ENCODE results near the gene KCNS3. TPM values are rescaled to one million over a fixed set of nuclear protein-coding genes. Genes with fewer than 3 reads are reported as not detected.

The KCNS3 gene
- total RNA-seq, 1 donor from 2014 or later, result 28.7 TPM

DNA sequence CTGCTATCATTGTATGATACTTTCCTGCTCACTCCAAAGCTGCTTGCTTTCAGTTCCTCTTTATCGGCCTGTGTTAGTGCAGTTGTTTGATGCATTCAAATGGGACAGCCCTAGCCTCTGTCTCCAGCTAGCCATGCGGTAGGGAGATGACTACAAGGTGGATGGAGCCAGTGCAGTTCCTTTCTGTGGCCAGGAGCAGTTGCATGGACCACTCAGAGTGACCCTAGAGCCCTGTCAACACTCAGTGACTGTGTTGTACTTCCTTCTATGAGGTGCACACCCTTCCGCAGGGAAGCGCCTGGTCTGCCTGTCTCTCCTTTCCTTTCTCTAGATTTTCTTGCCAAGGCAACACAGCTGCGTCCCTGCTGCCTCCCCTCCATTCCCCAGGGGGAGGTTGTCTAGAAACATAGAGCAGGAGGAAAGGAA is 33.8 kb downstream of the KCNS3 start:
- ATAC-seq (no peak), DNase-seq (no peak)
- H3K9me3 ChIP-seq, result no peaks in the 10 kb centered on the region
- H3K4me3 ChIP-seq, result no peak overlapping the region
- TF ChIP-seq, protein P1, sequence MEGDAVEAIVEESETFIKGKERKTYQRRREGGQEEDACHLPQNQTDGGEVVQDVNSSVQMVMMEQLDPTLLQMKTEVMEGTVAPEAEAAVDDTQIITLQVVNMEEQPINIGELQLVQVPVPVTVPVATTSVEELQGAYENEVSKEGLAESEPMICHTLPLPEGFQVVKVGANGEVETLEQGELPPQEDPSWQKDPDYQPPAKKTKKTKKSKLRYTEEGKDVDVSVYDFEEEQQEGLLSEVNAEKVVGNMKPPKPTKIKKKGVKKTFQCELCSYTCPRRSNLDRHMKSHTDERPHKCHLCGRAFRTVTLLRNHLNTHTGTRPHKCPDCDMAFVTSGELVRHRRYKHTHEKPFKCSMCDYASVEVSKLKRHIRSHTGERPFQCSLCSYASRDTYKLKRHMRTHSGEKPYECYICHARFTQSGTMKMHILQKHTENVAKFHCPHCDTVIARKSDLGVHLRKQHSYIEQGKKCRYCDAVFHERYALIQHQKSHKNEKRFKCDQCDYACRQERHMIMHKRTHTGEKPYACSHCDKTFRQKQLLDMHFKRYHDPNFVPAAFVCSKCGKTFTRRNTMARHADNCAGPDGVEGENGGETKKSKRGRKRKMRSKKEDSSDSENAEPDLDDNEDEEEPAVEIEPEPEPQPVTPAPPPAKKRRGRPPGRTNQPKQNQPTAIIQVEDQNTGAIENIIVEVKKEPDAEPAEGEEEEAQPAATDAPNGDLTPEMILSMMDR (IDR thresholded peaks at IDR 0.05), result no peak
- H3K36me3 ChIP-seq, result no peaks in the 10 kb centered on the region
- H3K4me1 ChIP-seq, result no peaks in the 10 kb centered on the region
- intact Hi-C loops (cut with DNase I), result no loop called here
- H3K27me3 ChIP-seq (ENCODE audit: low read depth), result no peaks in the 10 kb centered on the region
- no peak overlapping the region for H3K27ac ChIP-seq

DNA sequence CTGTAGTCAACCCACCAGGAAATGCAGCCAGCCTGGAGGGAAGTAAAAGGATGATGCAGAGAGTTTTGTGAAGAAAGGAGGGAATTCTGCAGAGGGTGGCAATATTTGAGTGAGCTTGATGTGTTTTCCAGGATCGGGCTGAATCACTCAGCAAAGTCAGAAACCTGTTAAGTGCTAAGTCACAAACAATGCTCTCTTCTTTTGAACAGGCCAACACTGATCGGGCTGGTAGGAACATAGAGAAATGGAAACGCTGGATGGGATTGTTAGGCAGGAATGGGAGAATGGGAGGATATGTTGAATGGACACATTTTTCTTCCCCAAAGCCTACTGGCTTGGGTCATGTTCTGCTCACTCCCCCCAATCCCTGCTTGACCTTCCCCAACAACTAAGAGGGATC is 36.6 kb downstream of the KCNS3 start:
- no peaks in the 10 kb centered on the region for H3K27me3 ChIP-seq (ENCODE audit: low read depth)
- H3K36me3 ChIP-seq, result no peaks in the 10 kb centered on the region

DNA sequence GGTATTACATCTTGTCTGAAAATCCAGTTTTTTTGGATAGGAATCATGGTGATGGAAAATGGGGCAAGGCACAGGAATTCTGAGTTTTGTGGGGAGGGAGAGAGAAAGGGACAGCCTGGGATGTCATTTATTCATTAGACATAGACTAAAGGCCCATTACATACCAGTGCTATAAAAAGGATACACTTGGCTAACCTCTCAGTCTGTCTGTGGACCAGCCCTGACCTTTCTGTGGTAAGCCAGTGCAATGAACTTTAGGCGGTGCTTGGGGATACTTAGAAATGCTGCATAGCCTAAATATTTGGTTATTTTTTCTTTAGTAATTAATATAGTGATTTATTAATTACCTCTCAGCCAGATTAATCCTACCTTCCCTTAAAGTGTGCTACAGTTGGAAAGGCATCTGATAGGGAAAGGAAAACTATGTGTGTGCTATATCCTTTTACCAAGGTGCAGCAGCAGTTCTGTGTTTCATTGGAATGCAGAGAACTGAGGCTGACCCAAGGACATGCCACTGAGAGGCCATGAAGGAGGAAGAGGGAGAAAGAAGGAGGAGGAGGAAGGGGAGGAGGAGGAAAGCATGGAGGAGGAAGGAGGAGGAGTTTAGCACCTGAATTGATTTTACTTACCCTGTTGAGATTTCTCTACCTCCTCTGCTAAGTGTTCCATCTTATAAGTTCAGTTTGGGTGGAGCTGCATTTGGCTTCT is 37.5 kb downstream of the KCNS3 start:
- Histone ChIP-seq H3K9me3 (no peaks in the 10 kb centered on the region), H3K4me3 (no peak overlapping the region), H3K36me3 (no peaks in the 10 kb centered on the region), H3K27ac (no peak overlapping the region), H3K4me1 (no peaks in the 10 kb centered on the region), H3K27me3 (ENCODE audit: low read depth) (no peaks in the 10 kb centered on the region)
- TF ChIP-seq, protein P1 (IDR thresholded peaks at IDR 0.05), result no peak
- DNase-seq (no peak), ATAC-seq (peak in 1 of 2 donors; percentile 46)
- intact Hi-C loops (cut with DNase I), result no loop called here

More for the DNA sequence above, 36.6 kb downstream of the KCNS3 start:
- Histone ChIP-seq H3K4me3 (no peak overlapping the region), H3K4me1 (no peaks in the 10 kb centered on the region), H3K27ac (no peak overlapping the region), H3K9me3 (no peaks in the 10 kb centered on the region)
- TF ChIP-seq, protein P1 (IDR thresholded peaks at IDR 0.05), result no peak
- ATAC-seq (no peak), DNase-seq (no peak)
- intact Hi-C loops (cut with DNase I), result no loop called here

DNA sequence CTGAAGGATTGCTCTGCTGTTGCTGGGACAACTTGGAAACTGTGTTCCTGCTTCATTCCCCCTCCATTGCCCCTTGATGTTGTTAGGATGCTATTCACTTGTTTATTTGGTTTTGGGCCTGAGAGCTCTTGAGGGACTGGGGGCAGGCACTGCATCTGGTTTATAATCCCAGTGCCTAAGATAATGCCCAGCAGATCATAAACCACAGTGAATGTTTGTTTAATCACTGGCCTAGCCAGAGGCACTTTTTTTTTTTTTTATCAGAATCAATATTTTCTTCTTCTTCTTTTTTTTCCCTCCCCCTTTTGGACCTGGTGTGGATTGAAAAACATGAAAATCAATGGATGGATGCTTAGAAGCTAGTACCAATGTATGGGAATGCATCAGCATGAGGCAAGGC is 38.1 kb downstream of the KCNS3 start:
- H3K27me3 ChIP-seq (ENCODE audit: low read depth), result no peaks in the 10 kb centered on the region
- H3K4me1 ChIP-seq, result no peaks in the 10 kb centered on the region
- ATAC-seq, result peak in 1 of 2 donors; percentile 25
- no peak overlapping the region for H3K27ac ChIP-seq
- intact Hi-C loops (cut with DNase I), result no loop called here
- no peak for DNase-seq
- no peaks in the 10 kb centered on the region for H3K9me3 ChIP-seq
- TF ChIP-seq, protein P1 (IDR thresholded peaks at IDR 0.05), result no peak
- no peak overlapping the region for H3K4me3 ChIP-seq
- H3K36me3 ChIP-seq, result no peaks in the 10 kb centered on the region

DNA sequence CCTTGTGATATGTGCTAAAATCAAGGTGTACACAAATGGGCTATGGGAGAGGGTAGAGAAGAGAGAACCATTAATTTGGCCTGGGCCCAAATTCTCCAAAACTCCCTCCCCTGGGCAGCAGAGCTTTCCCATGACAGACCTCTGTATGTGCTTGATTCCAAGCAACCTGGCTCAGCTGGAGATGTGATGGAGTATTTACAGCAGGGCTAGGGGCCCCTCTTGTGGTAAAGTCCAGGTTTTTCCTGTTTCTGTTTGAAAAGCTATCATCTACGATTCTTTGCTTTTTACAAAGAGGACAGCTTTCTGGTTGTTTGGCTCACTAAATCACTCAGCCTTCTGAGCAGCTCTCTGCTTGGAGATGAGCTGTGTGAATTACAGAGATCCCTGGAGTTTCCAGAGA is 40.3 kb downstream of the KCNS3 start:
- TF ChIP-seq, protein P1 (IDR thresholded peaks at IDR 0.05), result peak; percentile 13
- Histone ChIP-seq H3K27ac (no peak overlapping the region), H3K9me3 (no peaks in the 10 kb centered on the region), H3K27me3 (ENCODE audit: low read depth) (no peaks in the 10 kb centered on the region), H3K4me3 (no peak overlapping the region), H3K36me3 (no peaks in the 10 kb centered on the region), H3K4me1 (no peaks in the 10 kb centered on the region)
- ATAC-seq, result no peak
- no peak for DNase-seq
- intact Hi-C loops (cut with DNase I), result no loop called here
